ENCODE data around the gene PIEZO2.

GRCh38 chr18:11074889-11075288 is 74.5 kb downstream of the PIEZO2 start:
- no peak for TF ChIP-seq CTCF (IDR thresholded peaks at IDR 0.05)
- TF ChIP-seq ZFX (IDR thresholded peaks at IDR 0.05; ENCODE audit: borderline replicate concordance) = no peak
